Keratinocyte (primary cell): ENCODE results near the gene FRMPD4. TPM values are rescaled to one million over a fixed set of nuclear protein-coding genes. Genes with fewer than 3 reads are reported as not detected.

Experiments used
- DNase-seq: peaks from one replicate; pipeline ENCODE4 v3.0.0-alpha.2; 2011; ENCODE audit warnings: low read depth, missing footprints, low spot score
- FAIRE-seq: peaks from 2 replicates; lab custom pipeline; 2011; peaks lifted over from hg19 to GRCh38; lab: Jason Lieb, UNC
- H2AFZ ChIP-seq: 2 replicates; pipeline ENCODE4 v1.6.0; 2012; ENCODE audit warnings: low read length, control low read depth, inconsistent platforms; ENCODE audit not compliant: control insufficient read depth
- H3K27ac ChIP-seq: 2 replicates; pipeline ENCODE4 v1.5.1; 2011; ENCODE audit warnings: low read length; ENCODE audit not compliant: control insufficient read depth, insufficient read depth
- H3K27me3 ChIP-seq: 3 replicates; pipeline ENCODE4 v1.6.0; 2011; ENCODE audit warnings: low read length; ENCODE audit not compliant: control insufficient read depth, insufficient read depth; ENCODE audit errors: extremely low read depth
- H3K36me3 ChIP-seq, 2 experiments: 2 replicates in 1 of 2; 3 replicates in 1 of 2; pipeline ENCODE4 v1.5.1; 2011; ENCODE audit warnings: low read length in 2 of 2, mild to moderate bottlenecking in 1 of 2; ENCODE audit not compliant: control insufficient read depth in 2 of 2, insufficient read depth in 2 of 2; ENCODE audit errors: extremely low read depth in 1 of 2
- H3K4me1 ChIP-seq: 3 replicates; pipeline ENCODE4 v1.5.1; 2011; ENCODE audit warnings: low read length; ENCODE audit not compliant: control insufficient read depth, insufficient read depth; ENCODE audit errors: extremely low read depth
- H3K4me2 ChIP-seq: 3 replicates; pipeline ENCODE4 v1.6.0; 2011; ENCODE audit warnings: low read depth, low read length; ENCODE audit not compliant: control insufficient read depth, insufficient read depth; ENCODE audit errors: extremely low read depth
- H3K4me3 ChIP-seq, 3 experiments: fragments of 200-600 bp in 1 of 3; sonication (generic) in 1 of 3; 2 replicates in 2 of 3; 3 replicates in 1 of 3; pipeline ENCODE4 v1.5.1; 2011 to 2016; ENCODE audit warnings: low read length in 3 of 3, mild to moderate bottlenecking in 3 of 3, control low read depth in 2 of 3, inconsistent platforms in 1 of 3, low read depth in 1 of 3, mixed read lengths in 1 of 3, mixed run types in 1 of 3, moderate library complexity in 1 of 3; ENCODE audit not compliant: control insufficient read depth in 2 of 3, insufficient read depth in 2 of 3; ENCODE audit errors: extremely low read depth in 1 of 3
- H3K79me2 ChIP-seq: 2 replicates; pipeline ENCODE4 v1.6.0; 2012; ENCODE audit warnings: low read length; ENCODE audit not compliant: control insufficient read depth, insufficient read depth
- H3K9ac ChIP-seq: 3 replicates; pipeline ENCODE4 v1.6.0; 2011; ENCODE audit warnings: low read length; ENCODE audit not compliant: control insufficient read depth, insufficient read depth; ENCODE audit errors: extremely low read depth
- H3K9me1 ChIP-seq: 3 replicates; pipeline ENCODE4 v1.6.0; 2011; ENCODE audit warnings: low read length; ENCODE audit not compliant: control insufficient read depth, insufficient read depth; ENCODE audit errors: extremely low read depth
- H3K9me3 ChIP-seq: 2 replicates; pipeline ENCODE4 v1.5.1; 2012; ENCODE audit warnings: low read depth, low read length; ENCODE audit not compliant: control insufficient read depth
- H4K20me1 ChIP-seq: 3 replicates; pipeline ENCODE4 v1.6.0; 2011; ENCODE audit warnings: low read length; ENCODE audit not compliant: control insufficient read depth, insufficient read depth; ENCODE audit errors: extremely low read depth
- EZH2 ChIP-seq: IDR thresholded peaks from one replicate; pipeline ENCODE4 v1.6.1; 2012; ENCODE audit warnings: inconsistent platforms, mild to moderate bottlenecking, low read length, moderate library complexity
- dilution Hi-C: fragments of 300-500 bp; cut with MboI; formaldehyde crosslinking; loops from one replicate; pipeline ENCODE4 v1.7.0; 2020; ENCODE audit warnings: low sequenced_read_pairs; ENCODE audit not compliant: extremely low pct_ligation_motif_present
- polyA plus RNA-seq, 5 experiments: library from polyadenylated mRNA; depleted of rRNA in 3 of 5; stranded (reverse) in 3 of 5; stranded (forward) in 1 of 5; unstranded in 1 of 5; fragments of >200 nt; gene quantifications; 1 replicate in 1 of 5; 2 replicates in 3 of 5; 3 replicates in 1 of 5; pipeline versions ENCODE4 v1.2.1 to v1.2.3, GENCODE V29; 2011 to 2012; ENCODE audit warnings: missing spikeins in 2 of 5, low read depth in 1 of 5, low replicate concordance in 1 of 5
- TF ChIP-seq, protein P1 (sequence below), 3 experiments: IDR thresholded peaks in 1 of 3; conservative IDR thresholded peaks in 1 of 3; optimal IDR thresholded peaks in 1 of 3; 2 replicates in 2 of 3; 3 replicates in 1 of 3; pipeline versions ENCODE3 to v1.5.1; 2011; ENCODE audit warnings: low read length in 3 of 3, mild to moderate bottlenecking in 3 of 3, moderate library complexity in 2 of 3, control low read depth in 1 of 3, inconsistent platforms in 1 of 3; ENCODE audit not compliant: insufficient read depth in 2 of 3; ENCODE audit errors: extremely low read depth in 1 of 3

Gene FRMPD4
- polyA plus RNA-seq, 1 donor (not counting 4 experiments of a cell fraction or from before 2014, with no cell fraction given): 0.05 TPM

GRCh38 chrX:12722314-12722713, 584.0 kb downstream of the FRMPD4 start:
- dilution Hi-C loops: no loop called here
- TF ChIP-seq, protein P1, sequence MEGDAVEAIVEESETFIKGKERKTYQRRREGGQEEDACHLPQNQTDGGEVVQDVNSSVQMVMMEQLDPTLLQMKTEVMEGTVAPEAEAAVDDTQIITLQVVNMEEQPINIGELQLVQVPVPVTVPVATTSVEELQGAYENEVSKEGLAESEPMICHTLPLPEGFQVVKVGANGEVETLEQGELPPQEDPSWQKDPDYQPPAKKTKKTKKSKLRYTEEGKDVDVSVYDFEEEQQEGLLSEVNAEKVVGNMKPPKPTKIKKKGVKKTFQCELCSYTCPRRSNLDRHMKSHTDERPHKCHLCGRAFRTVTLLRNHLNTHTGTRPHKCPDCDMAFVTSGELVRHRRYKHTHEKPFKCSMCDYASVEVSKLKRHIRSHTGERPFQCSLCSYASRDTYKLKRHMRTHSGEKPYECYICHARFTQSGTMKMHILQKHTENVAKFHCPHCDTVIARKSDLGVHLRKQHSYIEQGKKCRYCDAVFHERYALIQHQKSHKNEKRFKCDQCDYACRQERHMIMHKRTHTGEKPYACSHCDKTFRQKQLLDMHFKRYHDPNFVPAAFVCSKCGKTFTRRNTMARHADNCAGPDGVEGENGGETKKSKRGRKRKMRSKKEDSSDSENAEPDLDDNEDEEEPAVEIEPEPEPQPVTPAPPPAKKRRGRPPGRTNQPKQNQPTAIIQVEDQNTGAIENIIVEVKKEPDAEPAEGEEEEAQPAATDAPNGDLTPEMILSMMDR (optimal IDR thresholded peaks at IDR 0.05 in 1 of 3, IDR thresholded peaks at IDR 0.05 in 1 of 3, conservative IDR thresholded peaks at IDR 0.05 in 1 of 3; ENCODE audit: extremely low read depth in 1 of 3, insufficient read depth in 2 of 3, low read length in 3 of 3): no peak
- TF ChIP-seq EZH2: no peak
- no peaks in the 10 kb centered on the region for H3K9me3 ChIP-seq

GRCh38 chrX:12741416-12741815, 603.1 kb downstream of the FRMPD4 start:
- Histone ChIP-seq H3K4me3 (no peak overlapping the region), H3K27ac (no peak overlapping the region)

More at GRCh38 chrX:12722314-12722713, 584.0 kb downstream of the FRMPD4 start:
- Histone ChIP-seq H3K4me2 (no peak overlapping the region), H3K9ac (no peak overlapping the region), H2AFZ (no peak overlapping the region), H3K27ac (no peak overlapping the region), H3K27me3 (no peaks in the 10 kb centered on the region), H3K79me2 (no peaks in the 10 kb centered on the region), H4K20me1 (no peaks in the 10 kb centered on the region), H3K4me1 (no peaks in the 10 kb centered on the region), H3K36me3 (no peaks in the 10 kb centered on the region), H3K4me3 (no peak overlapping the region), H3K9me1 (no peaks in the 10 kb centered on the region)
- no peak for DNase-seq
- no peak for FAIRE-seq

More at GRCh38 chrX:12741416-12741815, 603.1 kb downstream of the FRMPD4 start:
- H3K27me3 ChIP-seq: no peaks in the 10 kb centered on the region
- H3K79me2 ChIP-seq: no peaks in the 10 kb centered on the region
- H3K4me2 ChIP-seq: peak overlapping the region; percentile 20
- dilution Hi-C loops: no loop called here
- DNase-seq (peak; percentile 2), FAIRE-seq (peak; percentile 85)
- H3K9me3 ChIP-seq: no peaks in the 10 kb centered on the region
- no peak overlapping the region for H3K9ac ChIP-seq
- no peaks in the 10 kb centered on the region for H4K20me1 ChIP-seq
- no peaks in the 10 kb centered on the region for H3K9me1 ChIP-seq
- no peak overlapping the region for H2AFZ ChIP-seq
- H3K36me3 ChIP-seq: no peaks in the 10 kb centered on the region
- TF ChIP-seq, protein P1 (optimal IDR thresholded peaks at IDR 0.05 in 1 of 3, IDR thresholded peaks at IDR 0.05 in 1 of 3, conservative IDR thresholded peaks at IDR 0.05 in 1 of 3; ENCODE audit: extremely low read depth in 1 of 3, insufficient read depth in 2 of 3, low read length in 3 of 3): no peak
- TF ChIP-seq EZH2: no peak
- peaks cover 11% of the 10 kb centered on the region for H3K4me1 ChIP-seq
